ENCODE results near the gene KRTDAP.

GRCh38 chr19:35445826-35446593, 44.3 kb downstream of the KRTDAP start:
- TF ChIP-seq CTCF (optimal IDR thresholded peaks at IDR 0.05 in 1 of 3, IDR thresholded peaks at IDR 0.05 in 1 of 3, conservative IDR thresholded peaks at IDR 0.05 in 1 of 3; ENCODE audit: extremely low read depth in 1 of 3, insufficient read depth in 2 of 3, low read length in 3 of 3): no peak
- TF ChIP-seq EZH2 (IDR thresholded peaks at IDR 0.05; ENCODE audit: low read length): no peak

Measured in keratinocyte (primary cell).